ENCODE data around the gene XXYLT1. TPM values are rescaled to one million over a fixed set of nuclear protein-coding genes. Genes with fewer than 3 reads are reported as not detected.

XXYLT1 gene, protein sequence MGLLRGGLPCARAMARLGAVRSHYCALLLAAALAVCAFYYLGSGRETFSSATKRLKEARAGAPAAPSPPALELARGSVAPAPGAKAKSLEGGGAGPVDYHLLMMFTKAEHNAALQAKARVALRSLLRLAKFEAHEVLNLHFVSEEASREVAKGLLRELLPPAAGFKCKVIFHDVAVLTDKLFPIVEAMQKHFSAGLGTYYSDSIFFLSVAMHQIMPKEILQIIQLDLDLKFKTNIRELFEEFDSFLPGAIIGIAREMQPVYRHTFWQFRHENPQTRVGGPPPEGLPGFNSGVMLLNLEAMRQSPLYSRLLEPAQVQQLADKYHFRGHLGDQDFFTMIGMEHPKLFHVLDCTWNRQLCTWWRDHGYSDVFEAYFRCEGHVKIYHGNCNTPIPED
- 6.8 and 13.4 TPM in 2 replicates for total RNA-seq

DNA sequence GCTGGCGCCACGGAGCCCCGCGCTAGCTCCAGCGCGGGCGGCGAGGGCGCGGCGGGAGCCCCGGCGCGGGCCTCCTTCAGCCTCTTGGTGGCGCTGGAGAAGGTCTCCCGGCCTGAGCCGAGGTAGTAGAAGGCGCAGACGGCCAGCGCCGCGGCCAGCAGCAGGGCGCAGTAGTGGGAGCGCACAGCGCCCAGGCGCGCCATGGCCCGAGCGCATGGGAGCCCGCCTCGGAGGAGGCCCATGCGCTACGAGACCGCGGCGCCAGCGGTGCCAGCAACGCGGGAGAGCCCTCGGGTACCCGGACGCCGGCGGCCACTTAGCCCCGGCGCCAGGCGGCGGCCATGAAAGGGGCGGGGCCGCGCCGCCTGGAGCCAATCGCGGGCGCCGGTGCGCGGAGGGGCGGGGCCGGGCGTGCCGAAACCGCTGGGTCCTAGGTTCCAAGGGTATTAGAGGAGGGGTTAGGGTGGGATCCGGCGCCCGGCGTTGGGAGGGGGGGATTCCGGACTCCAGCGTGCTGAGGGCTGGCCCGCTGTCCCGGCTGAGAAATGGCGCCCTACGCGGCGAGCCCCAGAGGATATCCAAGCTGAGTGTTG is at the start of gene XXYLT1:
TSS of gene XXYLT1 (minus strand) at position 343 of the 593 bp plus-strand sequence. CDS start at position 242, 101 bp downstream.

Other genes starting within 250 kb of the XXYLT1 start
- gene ACAP2, start 171.9 kb upstream of the XXYLT1 start, total RNA-seq: 78.4 and 108 TPM in 2 replicates